Endothelial cell of umbilical vein (primary cell): ENCODE measurements around the gene TM6SF1.

Experiments
- EZH2 ChIP-seq: IDR thresholded peaks from 2 replicates; pipeline ENCODE4 v1.6.1; 2012; ENCODE audit warnings: borderline replicate concordance, low read depth, mild to moderate bottlenecking, moderate library complexity, low read length, inconsistent platforms; ENCODE audit not compliant: severe bottlenecking
- FOS ChIP-seq: IDR thresholded peaks from 2 replicates; pipeline ENCODE4 v1.6.1; 2011; ENCODE audit warnings: mild to moderate bottlenecking, low read length, moderate library complexity, borderline replicate concordance; ENCODE audit not compliant: insufficient read depth
- JUN ChIP-seq: IDR thresholded peaks from 2 replicates; pipeline ENCODE4 v1.6.1; 2011; ENCODE audit warnings: borderline replicate concordance, low read depth; ENCODE audit not compliant: insufficient read length, insufficient read depth
- MYC ChIP-seq: IDR thresholded peaks from one replicate; pipeline ENCODE4 v1.6.1; 2011; ENCODE audit warnings: mild to moderate bottlenecking, low read depth, low read length
- POLR2A ChIP-seq: IDR thresholded peaks from 2 replicates; pipeline ENCODE4 v1.6.1; 2012; ENCODE audit warnings: low read depth, mild to moderate bottlenecking, control low read depth, low read length
- TF ChIP-seq, protein P1 (sequence below), 2 donors: IDR thresholded peaks; 1 replicate in 1 of 2; 2 replicates in 1 of 2; pipeline ENCODE4 v1.5.1; 2011; ENCODE audit warnings: low read length in 2 of 2, mild to moderate bottlenecking in 2 of 2, moderate library complexity in 2 of 2, control low read depth in 1 of 2, inconsistent platforms in 1 of 2, low read depth in 1 of 2; ENCODE audit not compliant: insufficient read depth in 1 of 2; ENCODE audit errors: extremely low read depth in 1 of 2
- TF ChIP-seq, protein P2 (sequence below): IDR thresholded peaks from 2 replicates; pipeline ENCODE4 v1.6.1; 2011; ENCODE audit not compliant: insufficient read depth, insufficient read length

DNA sequence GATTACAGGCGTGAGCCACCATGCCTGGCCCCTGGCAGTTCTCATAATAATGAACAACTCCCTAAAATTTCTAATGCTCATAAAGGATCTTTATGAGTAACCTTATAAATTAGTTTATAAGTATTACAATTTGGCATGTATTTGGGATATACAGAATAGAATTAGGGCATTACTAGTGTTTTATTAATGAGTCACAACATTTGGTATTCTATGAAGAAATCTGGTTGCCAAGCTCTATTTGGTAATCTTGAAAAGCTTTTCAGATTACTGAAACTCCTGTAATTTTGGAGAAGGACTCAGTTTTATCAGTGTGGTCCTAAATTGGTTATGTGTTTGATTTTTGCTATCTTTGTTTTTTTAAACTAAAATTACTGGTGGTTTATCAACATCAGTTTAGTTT lies 45.8 kb downstream of the TM6SF1 start:
- TF ChIP-seq, protein P1, sequence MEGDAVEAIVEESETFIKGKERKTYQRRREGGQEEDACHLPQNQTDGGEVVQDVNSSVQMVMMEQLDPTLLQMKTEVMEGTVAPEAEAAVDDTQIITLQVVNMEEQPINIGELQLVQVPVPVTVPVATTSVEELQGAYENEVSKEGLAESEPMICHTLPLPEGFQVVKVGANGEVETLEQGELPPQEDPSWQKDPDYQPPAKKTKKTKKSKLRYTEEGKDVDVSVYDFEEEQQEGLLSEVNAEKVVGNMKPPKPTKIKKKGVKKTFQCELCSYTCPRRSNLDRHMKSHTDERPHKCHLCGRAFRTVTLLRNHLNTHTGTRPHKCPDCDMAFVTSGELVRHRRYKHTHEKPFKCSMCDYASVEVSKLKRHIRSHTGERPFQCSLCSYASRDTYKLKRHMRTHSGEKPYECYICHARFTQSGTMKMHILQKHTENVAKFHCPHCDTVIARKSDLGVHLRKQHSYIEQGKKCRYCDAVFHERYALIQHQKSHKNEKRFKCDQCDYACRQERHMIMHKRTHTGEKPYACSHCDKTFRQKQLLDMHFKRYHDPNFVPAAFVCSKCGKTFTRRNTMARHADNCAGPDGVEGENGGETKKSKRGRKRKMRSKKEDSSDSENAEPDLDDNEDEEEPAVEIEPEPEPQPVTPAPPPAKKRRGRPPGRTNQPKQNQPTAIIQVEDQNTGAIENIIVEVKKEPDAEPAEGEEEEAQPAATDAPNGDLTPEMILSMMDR (IDR thresholded peaks at IDR 0.05; ENCODE audit: extremely low read depth in 1 of 2, insufficient read depth in 1 of 2, low read depth in 1 of 2, low read length in 2 of 2): no peak
- TF ChIP-seq POLR2A (no peak), EZH2 (no peak), MYC (no peak), JUN (no peak), FOS (no peak)
- TF ChIP-seq, protein P2, sequence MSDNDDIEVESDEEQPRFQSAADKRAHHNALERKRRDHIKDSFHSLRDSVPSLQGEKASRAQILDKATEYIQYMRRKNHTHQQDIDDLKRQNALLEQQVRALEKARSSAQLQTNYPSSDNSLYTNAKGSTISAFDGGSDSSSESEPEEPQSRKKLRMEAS: no peak
